KMS-11 (cell line): ENCODE results near the gene TPD52L2.

Experiments used
- H2AFZ ChIP-seq: fragments of 200-600 bp; sonication (generic); 2 replicates; pipeline ENCODE4 v1.6.1; 2016; ENCODE audit warnings: antibody characterized with exemption, mixed run types, low read depth
- H3K27ac ChIP-seq: fragments of 200-600 bp; sonication (generic); 2 replicates; pipeline ENCODE4 v1.6.1; 2016; ENCODE audit warnings: mild to moderate bottlenecking, mixed run types
- H3K27me3 ChIP-seq: fragments of 200-600 bp; sonication (generic); 2 replicates; pipeline ENCODE4 v1.6.1; 2017; ENCODE audit warnings: mild to moderate bottlenecking, low read depth, mixed run types, moderate library complexity; ENCODE audit not compliant: insufficient read depth
- H3K36me3 ChIP-seq: fragments of 200-600 bp; sonication (generic); 2 replicates; pipeline ENCODE4 v1.6.1; 2017; ENCODE audit warnings: mild to moderate bottlenecking, mixed run types; ENCODE audit not compliant: insufficient read depth
- H3K4me1 ChIP-seq: fragments of 200-600 bp; sonication (generic); 2 replicates; pipeline ENCODE4 v1.6.1; 2016; ENCODE audit warnings: mild to moderate bottlenecking, low read depth, mixed run types; ENCODE audit not compliant: poor library complexity, severe bottlenecking
- H3K4me2 ChIP-seq: fragments of 200-600 bp; sonication (generic); 2 replicates; pipeline ENCODE4 v1.7.0; 2016; ENCODE audit warnings: mild to moderate bottlenecking, mixed run types
- H3K4me3 ChIP-seq: fragments of 200-600 bp; sonication (generic); IDR thresholded peaks from 2 replicates; pipeline ENCODE4 v1.6.1; 2017; ENCODE audit warnings: low read depth, low read length, mixed read lengths; ENCODE audit not compliant: insufficient read depth
- H3K79me2 ChIP-seq: fragments of 200-600 bp; sonication (generic); 2 replicates; pipeline ENCODE4 v1.6.1; 2016; ENCODE audit warnings: low read depth, mixed run types; ENCODE audit not compliant: insufficient read depth
- H3K9ac ChIP-seq: fragments of 200-600 bp; sonication (generic); 2 replicates; pipeline ENCODE4 v1.6.1; 2016; ENCODE audit warnings: mild to moderate bottlenecking, mixed run types
- H4K20me1 ChIP-seq: fragments of 200-600 bp; sonication (generic); 2 replicates; pipeline ENCODE4 v1.6.1; 2016; ENCODE audit warnings: mild to moderate bottlenecking, mixed run types; ENCODE audit not compliant: insufficient read depth
- TF ChIP-seq, protein P1 (sequence below): fragments of 200-600 bp; sonication (generic); conservative IDR thresholded peaks from 2 replicates; pipeline ENCODE4 v1.6.1; 2017; ENCODE audit warnings: low read depth, mild to moderate bottlenecking, antibody characterized with exemption, low read length, moderate library complexity, mixed read lengths

Gene TPD52L2

DNA sequence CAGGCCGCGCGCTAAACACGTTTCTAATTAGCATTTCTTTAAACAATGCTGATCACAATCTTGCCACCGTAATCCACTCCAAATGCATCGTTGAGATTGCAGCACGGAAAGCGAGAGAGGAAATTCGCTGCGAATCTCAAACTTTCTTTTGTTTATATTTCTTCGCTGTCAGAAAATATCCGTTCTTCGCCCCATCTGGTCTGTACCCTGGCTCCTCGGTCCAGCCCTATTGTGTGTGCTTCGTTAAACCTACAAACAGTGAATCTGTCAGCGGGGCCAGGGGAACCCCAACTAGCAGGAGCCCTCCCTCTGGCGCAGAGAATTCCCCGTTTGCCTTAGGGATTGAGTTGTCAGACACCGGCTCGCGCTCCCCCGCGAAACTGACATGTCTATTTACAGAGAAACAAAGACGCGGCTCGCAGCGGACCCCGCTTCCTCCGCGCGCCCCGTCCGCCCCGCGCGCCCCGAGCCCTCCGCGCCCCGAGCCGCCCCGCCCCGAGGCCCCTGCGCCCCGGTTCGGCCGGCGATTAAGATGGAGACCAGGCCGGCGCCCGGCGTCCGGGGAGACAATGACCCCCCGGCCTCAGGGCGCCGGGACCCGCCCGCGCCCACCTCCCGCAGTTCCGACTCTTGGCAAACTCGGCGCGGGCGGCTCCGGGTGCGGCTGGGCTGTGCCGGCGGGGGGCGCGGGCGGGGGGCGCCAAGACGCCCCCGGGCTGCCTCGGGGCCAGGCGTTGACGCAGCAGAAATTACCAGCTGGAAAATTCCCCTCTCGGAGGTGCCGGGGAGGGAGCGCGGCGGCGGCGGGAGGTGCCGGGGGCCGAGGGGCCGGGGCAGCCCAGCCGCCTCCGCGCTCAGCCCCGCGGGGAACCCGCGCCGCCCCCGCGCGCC lies 34.9 kb upstream of the TPD52L2 start:
- Histone ChIP-seq H3K27me3 (peaks cover 57% of the 10 kb centered on the region), H3K27ac (no peak overlapping the region), H3K36me3 (no peaks in the 10 kb centered on the region), H3K79me2 (no peaks in the 10 kb centered on the region), H3K4me3 (no peak overlapping the region), H3K9ac (no peak overlapping the region), H4K20me1 (no peaks in the 10 kb centered on the region), H3K4me2 (no peak overlapping the region), H3K4me1 (no peaks in the 10 kb centered on the region), H2AFZ (no peak overlapping the region)
- TF ChIP-seq, protein P1, sequence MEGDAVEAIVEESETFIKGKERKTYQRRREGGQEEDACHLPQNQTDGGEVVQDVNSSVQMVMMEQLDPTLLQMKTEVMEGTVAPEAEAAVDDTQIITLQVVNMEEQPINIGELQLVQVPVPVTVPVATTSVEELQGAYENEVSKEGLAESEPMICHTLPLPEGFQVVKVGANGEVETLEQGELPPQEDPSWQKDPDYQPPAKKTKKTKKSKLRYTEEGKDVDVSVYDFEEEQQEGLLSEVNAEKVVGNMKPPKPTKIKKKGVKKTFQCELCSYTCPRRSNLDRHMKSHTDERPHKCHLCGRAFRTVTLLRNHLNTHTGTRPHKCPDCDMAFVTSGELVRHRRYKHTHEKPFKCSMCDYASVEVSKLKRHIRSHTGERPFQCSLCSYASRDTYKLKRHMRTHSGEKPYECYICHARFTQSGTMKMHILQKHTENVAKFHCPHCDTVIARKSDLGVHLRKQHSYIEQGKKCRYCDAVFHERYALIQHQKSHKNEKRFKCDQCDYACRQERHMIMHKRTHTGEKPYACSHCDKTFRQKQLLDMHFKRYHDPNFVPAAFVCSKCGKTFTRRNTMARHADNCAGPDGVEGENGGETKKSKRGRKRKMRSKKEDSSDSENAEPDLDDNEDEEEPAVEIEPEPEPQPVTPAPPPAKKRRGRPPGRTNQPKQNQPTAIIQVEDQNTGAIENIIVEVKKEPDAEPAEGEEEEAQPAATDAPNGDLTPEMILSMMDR: no peak

DNA sequence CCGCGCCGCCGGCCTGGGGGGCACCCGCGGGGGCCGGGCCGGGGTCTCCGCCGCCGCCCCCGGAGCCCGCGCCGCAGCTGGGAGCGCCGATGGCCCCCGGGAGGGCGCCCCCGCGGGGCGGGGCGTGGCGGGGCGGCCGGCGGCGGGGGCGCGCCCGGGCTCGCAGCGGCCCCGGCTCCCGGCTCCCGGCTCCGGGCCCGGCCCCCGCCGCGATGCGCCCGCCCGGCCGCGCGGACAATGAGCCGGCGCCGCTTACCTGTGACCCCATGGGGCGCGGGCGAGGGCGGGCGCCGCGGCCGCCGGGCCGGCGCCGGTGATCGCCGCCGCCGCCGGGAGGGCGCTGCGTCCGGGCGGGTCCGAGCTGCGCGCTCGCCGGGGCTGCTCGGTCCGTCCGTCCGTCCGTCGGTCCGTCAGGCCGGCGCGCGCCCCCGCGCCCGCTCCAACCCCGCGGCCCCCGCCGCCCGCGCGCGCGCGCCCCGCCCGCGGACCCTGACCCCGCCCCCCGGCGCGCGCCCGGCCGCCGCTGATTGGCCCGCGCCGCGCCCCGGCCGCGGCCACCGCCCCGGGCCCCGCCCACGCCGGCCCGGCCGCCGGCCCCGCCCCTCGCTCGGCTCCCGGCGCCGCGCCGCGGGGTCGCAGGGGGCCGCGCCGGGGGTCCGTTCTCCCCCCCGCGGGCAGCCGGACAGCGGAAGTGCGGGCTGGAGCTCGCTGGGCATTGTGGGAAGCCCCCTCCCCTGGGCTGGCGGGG lies 34.1 kb upstream of the TPD52L2 start, which contains the start of gene ZBTB46:
Gene ZBTB46, minus strand, starts transcription at position 424 of the 748 bp plus-strand sequence. CDS start 40,507 bp downstream, outside the sequence.
- no peak within 1 kb of the TSS for H3K9ac ChIP-seq
- no peaks in the 10 kb centered on the region for H3K4me1 ChIP-seq
- peaks cover 50% of the 10 kb centered on the region for H3K27me3 ChIP-seq
- TF ChIP-seq, protein P1: no peak
- H3K4me2 ChIP-seq: no peak within 1 kb of the TSS
- H3K79me2 ChIP-seq: no peaks in the 10 kb centered on the region
- H3K4me3 ChIP-seq: no peak within 1 kb of the TSS
- no peaks in the 10 kb centered on the region for H3K36me3 ChIP-seq
- H2AFZ ChIP-seq: no peak within 1 kb of the TSS
- no peak within 1 kb of the TSS for H3K27ac ChIP-seq
- no peaks in the 10 kb centered on the region for H4K20me1 ChIP-seq

DNA sequence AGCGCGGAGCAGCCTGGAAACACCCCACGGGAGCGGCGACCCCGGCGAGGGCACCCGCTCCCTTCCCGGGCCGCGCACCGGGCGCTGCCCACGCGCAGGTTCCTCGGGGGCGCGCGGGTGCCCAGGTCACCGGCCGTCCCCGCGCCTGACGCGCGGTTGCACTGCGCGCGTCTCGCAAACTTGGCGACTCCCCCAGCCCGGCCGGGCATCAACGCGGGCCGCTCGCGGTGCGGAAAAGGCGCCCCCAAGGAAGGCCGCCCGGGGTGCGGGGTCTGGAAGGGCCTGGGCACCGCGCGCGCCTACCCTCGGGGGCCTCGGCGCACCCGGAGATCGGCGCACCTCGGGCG lies 33.5 kb upstream of the TPD52L2 start:
- Histone ChIP-seq H3K9ac (no peak overlapping the region), H2AFZ (no peak overlapping the region), H3K4me1 (no peaks in the 10 kb centered on the region), H3K36me3 (no peaks in the 10 kb centered on the region), H3K79me2 (no peaks in the 10 kb centered on the region), H3K4me3 (no peak overlapping the region), H3K27ac (no peak overlapping the region), H3K27me3 (peaks cover 44% of the 10 kb centered on the region), H3K4me2 (no peak overlapping the region), H4K20me1 (no peaks in the 10 kb centered on the region)
- TF ChIP-seq, protein P1: no peak

DNA sequence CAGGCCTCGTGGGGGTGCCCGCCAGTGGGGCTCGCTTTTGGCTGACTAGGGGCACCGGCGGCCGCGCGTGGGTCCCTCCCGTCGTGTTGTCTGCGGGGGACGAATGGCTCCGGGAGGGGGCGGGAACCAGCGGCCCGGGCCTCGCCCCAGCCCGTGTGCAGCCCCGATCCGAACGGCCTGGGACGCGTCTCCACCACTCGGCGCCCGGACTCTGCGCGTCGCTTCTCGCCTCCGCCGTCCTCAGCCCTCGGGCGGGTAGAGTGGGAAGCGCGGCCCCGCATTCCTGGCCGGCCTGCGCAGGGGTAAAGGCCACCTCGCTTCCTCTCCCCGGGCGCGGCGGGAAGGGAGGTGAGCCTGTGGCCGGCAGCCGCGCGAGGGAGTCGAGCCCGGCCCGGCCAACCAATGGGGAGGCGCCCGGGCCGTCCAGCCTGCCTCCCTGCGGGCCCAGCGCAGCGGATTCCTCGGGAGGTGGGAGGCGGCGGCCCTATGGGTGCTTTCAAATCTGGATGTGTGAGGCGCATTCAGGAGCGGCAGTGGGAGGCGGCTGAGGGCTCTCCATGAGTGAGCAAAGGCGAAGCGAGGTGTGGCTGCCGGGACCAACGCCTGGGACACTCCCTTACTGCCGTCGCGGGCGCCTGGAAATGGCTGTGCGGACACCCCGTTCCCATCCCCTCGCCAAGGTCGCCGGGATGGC lies 32.9 kb upstream of the TPD52L2 start:
- Histone ChIP-seq H2AFZ (no peak overlapping the region), H3K27me3 (peaks cover 39% of the 10 kb centered on the region), H3K4me1 (no peaks in the 10 kb centered on the region), H3K36me3 (no peaks in the 10 kb centered on the region), H3K79me2 (no peaks in the 10 kb centered on the region), H3K4me2 (no peak overlapping the region), H3K27ac (no peak overlapping the region), H3K9ac (no peak overlapping the region), H3K4me3 (no peak overlapping the region), H4K20me1 (no peaks in the 10 kb centered on the region)
- TF ChIP-seq, protein P1: no peak
